GM18951 (cell line): ENCODE measurements around the gene LY6G5B.

Source experiments
- POLR2A ChIP-seq: IDR thresholded peaks from 4 replicates; pipeline ENCODE4 v1.6.1; 2011; ENCODE audit warnings: mild to moderate bottlenecking; ENCODE audit not compliant: insufficient read length, insufficient read depth; ENCODE audit errors: extremely low read depth
- in situ Hi-C: fragments of 300-500 bp; cut with MboI; formaldehyde crosslinking; loops from one replicate; pipeline ENCODE4 v1.12.0; 2022; ENCODE audit warnings: low sequenced_read_pairs, mixed read lengths, inconsistent platforms; ENCODE audit not compliant: unreplicated experiment

LY6G5B gene

GRCh38 chr6:31662124-31662723 lies 7.6 kb upstream of the LY6G5B start:
- in situ Hi-C loops: no loop called here
- no peak for TF ChIP-seq POLR2A

DNA sequence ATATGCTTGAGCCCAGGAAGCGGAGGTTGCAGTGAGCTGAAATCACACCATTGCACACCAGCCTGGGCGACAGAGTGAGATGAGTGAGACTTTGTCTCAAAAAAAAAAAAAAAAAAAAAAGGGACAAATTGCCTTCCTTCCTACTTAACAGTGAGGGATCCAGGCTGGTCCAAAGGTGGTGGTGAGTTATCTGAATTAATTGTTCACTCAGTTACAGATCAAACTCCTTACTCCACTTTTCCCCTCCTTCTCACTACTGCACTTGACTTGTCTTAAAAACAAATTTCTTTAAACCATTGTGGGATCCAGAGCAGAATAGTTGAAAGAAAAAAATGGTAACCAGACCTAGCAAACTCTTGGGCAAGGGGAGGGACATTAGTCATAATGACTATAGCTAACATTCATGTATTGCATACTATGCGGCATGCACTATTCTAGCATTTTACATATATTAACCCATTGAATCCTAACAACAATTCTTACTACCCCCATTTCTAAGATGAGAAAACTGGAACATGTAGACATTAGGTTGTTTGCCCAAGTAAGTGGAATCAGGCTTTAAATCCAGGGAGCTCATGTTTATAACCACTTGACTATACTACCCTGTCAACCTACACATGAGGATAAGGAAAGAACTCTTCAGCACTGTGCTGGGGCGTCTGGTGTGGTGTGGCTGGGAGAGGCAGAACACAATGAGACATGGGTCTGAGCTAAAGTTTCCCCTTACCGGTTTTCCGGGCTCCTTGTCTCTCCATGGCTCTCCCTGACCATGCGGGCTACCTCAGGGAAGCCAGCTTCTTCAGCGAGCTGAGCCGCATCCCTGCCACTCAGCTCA lies 6.4 kb upstream of the LY6G5B start:
- in situ Hi-C loops: no loop called here

DNA sequence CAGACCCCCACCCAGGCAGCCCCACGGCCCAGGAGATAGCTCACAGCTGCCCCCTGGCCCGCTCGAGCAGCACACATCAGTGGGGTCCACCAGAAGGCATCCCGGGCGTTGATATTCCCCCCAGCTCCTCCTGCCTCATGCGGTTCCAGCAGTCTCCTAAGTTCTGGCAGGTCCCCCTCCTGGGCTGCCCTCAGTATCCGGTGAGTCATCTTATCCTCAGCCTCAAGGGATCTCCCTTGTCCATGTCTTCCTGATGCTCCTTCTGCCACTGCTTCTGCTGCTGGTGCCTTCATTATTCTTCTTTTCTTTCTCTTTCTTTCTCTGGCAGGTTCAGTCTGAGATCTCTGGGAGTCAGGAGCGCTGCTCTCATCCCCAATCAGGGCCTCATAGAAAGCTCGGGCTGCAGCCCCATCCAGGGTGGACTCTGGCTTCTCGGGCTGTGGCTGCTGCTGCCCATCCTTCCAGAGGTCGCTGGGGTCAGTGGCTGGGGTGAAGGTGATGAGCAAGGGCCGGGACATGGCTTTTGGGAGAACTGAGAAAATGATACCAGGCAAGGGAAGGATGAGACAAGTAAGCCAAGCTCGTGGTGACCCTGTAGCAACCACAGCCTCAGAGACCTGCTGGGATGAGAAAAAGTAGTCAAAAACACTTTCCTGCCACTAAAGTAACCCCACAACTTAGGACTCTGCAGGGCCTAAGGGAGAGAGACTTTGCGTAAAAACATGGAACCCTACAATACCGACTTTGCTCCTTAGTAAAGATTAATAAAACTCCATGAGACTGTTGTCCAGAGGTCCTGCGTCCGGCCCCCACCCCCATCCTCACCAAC lies 5.6 kb upstream of the LY6G5B start:
- TF ChIP-seq POLR2A: no peak
- in situ Hi-C loops: no loop called here

More for the DNA sequence above, 6.4 kb upstream of the LY6G5B start:
- TF ChIP-seq POLR2A: no peak

GRCh38 chr6:31664790-31665500 lies 4.8 kb upstream of the LY6G5B start, which contains the start of gene GPANK1:
Gene GPANK1 (minus strand): TSS chr6:31664997. CDS start chr6:31664478, 519 bp downstream.
- in situ Hi-C loops: no loop called here
- peak; percentile 20 for TF ChIP-seq POLR2A

- in situ Hi-C loops: no loop called here
- TF ChIP-seq POLR2A: peak; percentile 79
Observed at GRCh38 chr6:31665501-31666336, 4.1 kb upstream of the LY6G5B start, which contains the start of gene CSNK2B. Gene CSNK2B (plus strand): TSS chr6:31666080. CDS start chr6:31666832, 752 bp downstream.

GRCh38 chr6:31666337-31666965 lies 3.3 kb upstream of the LY6G5B start:
- TF ChIP-seq POLR2A: no peak
- in situ Hi-C loops: no loop called here

DNA sequence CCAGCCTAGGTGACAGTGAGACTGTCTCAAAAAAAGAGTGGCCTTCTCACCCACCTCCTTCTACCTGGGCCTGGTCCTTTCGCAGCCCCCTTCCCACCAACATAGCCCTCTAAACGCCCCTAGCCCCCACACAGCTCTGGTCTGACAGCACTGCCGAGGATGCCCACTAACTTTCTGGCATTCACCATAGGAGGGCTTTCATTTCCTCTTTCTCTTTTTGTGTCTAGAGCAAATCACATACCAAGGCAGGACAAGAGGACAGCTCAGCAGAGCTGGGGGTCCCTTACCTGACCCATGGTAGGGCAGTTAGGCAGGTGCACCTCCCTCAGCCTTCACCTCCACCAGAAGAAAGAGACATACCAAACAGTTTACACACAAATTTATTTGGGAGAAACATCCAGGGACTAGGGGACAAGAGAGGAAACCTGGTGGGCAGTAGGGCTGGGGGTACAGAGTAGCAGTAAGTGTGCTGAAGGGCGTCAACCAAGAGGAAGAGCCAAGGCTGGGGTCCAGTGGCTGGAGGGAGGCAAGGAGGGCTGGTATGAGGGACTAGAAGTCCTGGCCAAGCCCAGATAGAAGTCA lies 6.6 kb downstream of the LY6G5B start:
- in situ Hi-C loops: no loop called here

DNA sequence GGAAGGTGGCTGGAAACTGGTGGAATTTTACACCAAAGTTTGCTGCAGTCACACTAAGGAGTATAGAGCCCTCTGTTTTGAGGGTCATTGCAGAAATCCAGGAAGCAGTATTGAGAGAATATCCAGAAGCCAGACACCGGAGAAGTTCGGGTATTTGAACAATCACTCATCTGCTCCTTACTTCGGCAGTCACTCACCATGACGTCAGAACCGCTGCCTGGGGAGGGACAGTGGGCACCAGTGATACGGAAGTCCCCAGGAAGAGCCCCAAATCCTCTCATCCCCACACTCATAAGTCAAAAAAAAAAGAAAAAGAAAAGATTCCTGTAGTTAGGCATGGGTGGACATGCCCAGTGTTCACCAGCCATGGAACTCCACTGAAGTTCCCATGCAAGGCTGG lies 7.1 kb downstream of the LY6G5B start:
- in situ Hi-C loops: no loop called here
- no peak for TF ChIP-seq POLR2A

More for the DNA sequence above, 6.6 kb downstream of the LY6G5B start:
- no peak for TF ChIP-seq POLR2A

GRCh38 chr6:31677955-31678354 lies 8.2 kb downstream of the LY6G5B start:
- in situ Hi-C loops: no loop called here
- TF ChIP-seq POLR2A: no peak

DNA sequence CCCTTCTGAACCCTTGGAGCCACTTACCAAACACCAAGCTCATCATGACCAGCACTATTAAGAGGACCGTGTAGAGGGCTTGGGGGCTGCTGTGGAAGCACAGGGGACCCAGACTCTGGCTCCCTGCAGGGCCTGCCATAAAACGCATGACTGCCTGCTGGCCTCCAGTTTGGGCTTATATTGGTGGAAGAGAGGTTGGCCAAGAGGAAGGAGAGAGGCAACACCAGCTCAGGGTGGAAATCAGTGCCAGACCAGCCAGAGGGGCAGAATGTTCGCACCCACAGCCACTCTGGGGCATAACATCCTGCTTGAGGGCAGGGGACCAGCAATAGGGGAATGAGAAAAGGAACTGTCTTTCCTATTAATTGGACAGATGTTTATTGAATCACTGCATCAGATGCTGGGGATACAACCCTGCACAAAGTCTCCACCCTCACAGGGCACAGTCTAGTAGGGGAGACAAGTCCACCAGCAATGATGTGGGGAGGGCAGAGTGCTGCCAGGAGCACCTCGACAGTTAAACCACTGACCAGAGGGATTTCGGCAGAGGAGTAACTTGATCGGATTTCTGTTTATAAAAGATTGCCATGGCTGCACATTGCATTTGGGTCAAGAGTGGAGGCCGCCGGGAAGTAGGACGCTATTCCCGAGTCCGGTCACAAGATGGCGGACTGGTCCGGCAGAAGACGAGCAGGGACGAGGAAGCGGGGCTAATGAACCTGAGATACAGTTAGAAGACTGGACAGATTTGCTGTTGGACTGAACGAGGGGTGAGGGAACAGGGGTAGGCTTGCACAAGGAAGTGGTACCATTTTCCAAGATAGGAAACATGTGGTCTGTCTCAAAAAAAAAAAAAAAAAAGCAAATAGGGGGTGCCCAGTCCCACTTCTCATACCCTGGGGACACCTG lies 10.7 kb downstream of the LY6G5B start, which contains the start of gene LY6G5C:
LY6G5C (minus strand) TSS at position 842 of the 909 bp plus-strand sequence; CDS start at position 148, 694 bp downstream.
- no peak for TF ChIP-seq POLR2A
- in situ Hi-C loops: no loop called here
